Panc1 (cell line): ENCODE data around the gene BPIFA3. TPM values are rescaled to one million over a fixed set of nuclear protein-coding genes. Genes with fewer than 3 reads are reported as not detected.

Experiments used
- ATAC-seq: fragments of 200-7000 bp; cut with Tn5 transposase; 2 replicates; pipeline ENCODE4 v1.9.1; 2020; ENCODE audit warnings: mild to moderate bottlenecking, moderate library complexity
- BruUV-seq: library from RNA; stranded (reverse); fragments of 400-500 nt; replicated peaks from 2 replicates; lab custom pipeline; 2021; lab: Mats Ljungman, UMichigan
- CTCF ChIA-PET: fragments of 300-600 bp; sonication (Branson Sonifier 250); formaldehyde crosslinking; loops from one replicate; lab custom pipeline; 2022; ENCODE audit warnings: antibody characterized with exemption; lab: Charles Lee
- POLR2A ChIA-PET: fragments of 300-600 bp; sonication (Branson Sonifier 250); formaldehyde crosslinking; loops from one replicate; lab custom pipeline; 2022; ENCODE audit warnings: antibody characterized with exemption; lab: Charles Lee
- DNase-seq: peaks from one replicate; pipeline ENCODE4 v3.0.0-alpha.2; 2010; ENCODE audit warnings: low read depth, low spot score
- H3K27ac ChIP-seq: 2 replicates; pipeline ENCODE4 v1.5.1; 2011; ENCODE audit warnings: mild to moderate bottlenecking, low read length, inconsistent platforms
- H3K27me3 ChIP-seq: fragments of 200-500 bp; sonication (Bioruptor generic); 2 replicates; pipeline ENCODE4 v1.6.0; 2014; ENCODE audit warnings: low read length, inconsistent platforms; ENCODE audit not compliant: control insufficient read depth, insufficient read depth
- H3K36me3 ChIP-seq: fragments of 200-500 bp; sonication (Bioruptor generic); 2 replicates; pipeline ENCODE4 v1.5.1; 2014; ENCODE audit warnings: inconsistent platforms, mild to moderate bottlenecking, low read length, moderate library complexity; ENCODE audit not compliant: control insufficient read depth, insufficient read depth
- H3K4me1 ChIP-seq: 2 replicates; pipeline ENCODE4 v1.5.1; 2011; ENCODE audit warnings: inconsistent platforms, mild to moderate bottlenecking, low read length, moderate library complexity; ENCODE audit not compliant: control insufficient read depth, insufficient read depth
- H3K4me3 ChIP-seq, 2 experiments: 2 replicates each; pipeline ENCODE4 v1.5.1; 2011 to 2012; ENCODE audit warnings: low read depth in 2 of 2, low read length in 2 of 2, mild to moderate bottlenecking in 2 of 2, inconsistent platforms in 1 of 2, moderate library complexity in 1 of 2
- H3K9me3 ChIP-seq: fragments of 200-500 bp; sonication (Bioruptor generic); 2 replicates; pipeline ENCODE4 v1.5.1; 2014; ENCODE audit warnings: low read depth, mild to moderate bottlenecking, inconsistent platforms, low read length, moderate library complexity; ENCODE audit not compliant: control insufficient read depth, insufficient read depth
- POLR2AphosphoS5 ChIP-seq: IDR thresholded peaks from 2 replicates; pipeline ENCODE4 v1.6.1; 2012; ENCODE audit warnings: mild to moderate bottlenecking, low read depth, low read length, moderate library complexity
- SIN3A ChIP-seq: IDR thresholded peaks from 2 replicates; pipeline ENCODE4 v1.6.1; 2012; ENCODE audit warnings: low read depth, mild to moderate bottlenecking, low read length, moderate library complexity, borderline replicate concordance; ENCODE audit not compliant: insufficient read depth
- TCF7L2 ChIP-seq: IDR thresholded peaks from 2 replicates; pipeline ENCODE4 v1.6.1; 2011; ENCODE audit warnings: mild to moderate bottlenecking, low read depth, low read length, inconsistent platforms
- in situ Hi-C: cut with HindIII; loops from 2 replicates; pipeline ENCODE4 v1.10.0; 2016; ENCODE audit warnings: low sequenced_read_pairs, low pct_unique_long_range_greater_than_20kb
- intact Hi-C: fragments of 100-400 bp; cut with micrococcal nuclease; formaldehyde crosslinking; loops from one replicate; pipeline ENCODE4 v1.10.0; 2022; ENCODE audit not compliant: unreplicated experiment
- total RNA-seq: library from RNA; stranded (reverse); gene quantifications from one replicate; pipeline ENCODE4 v1.2.1, GENCODE V29; 2021; ENCODE audit not compliant: unreplicated experiment
- TF ChIP-seq, protein P1 (sequence below), 2 experiments: IDR thresholded peaks; 2 replicates each; pipeline ENCODE4 v1.6.1; 2011 to 2012; ENCODE audit warnings: low read depth in 2 of 2, control low read depth in 1 of 2, low read length in 1 of 2, mild to moderate bottlenecking in 1 of 2, moderate library complexity in 1 of 2; ENCODE audit not compliant: insufficient read depth in 1 of 2
- TF ChIP-seq, protein P2 (sequence below): fragments of 450-650 bp; IDR thresholded peaks from 2 replicates; pipeline ENCODE4 v1.5.1; 2017; ENCODE audit warnings: mild to moderate bottlenecking

BPIFA3 gene
- total RNA-seq, 1 experiment from 2014 or later, result not detected

DNA sequence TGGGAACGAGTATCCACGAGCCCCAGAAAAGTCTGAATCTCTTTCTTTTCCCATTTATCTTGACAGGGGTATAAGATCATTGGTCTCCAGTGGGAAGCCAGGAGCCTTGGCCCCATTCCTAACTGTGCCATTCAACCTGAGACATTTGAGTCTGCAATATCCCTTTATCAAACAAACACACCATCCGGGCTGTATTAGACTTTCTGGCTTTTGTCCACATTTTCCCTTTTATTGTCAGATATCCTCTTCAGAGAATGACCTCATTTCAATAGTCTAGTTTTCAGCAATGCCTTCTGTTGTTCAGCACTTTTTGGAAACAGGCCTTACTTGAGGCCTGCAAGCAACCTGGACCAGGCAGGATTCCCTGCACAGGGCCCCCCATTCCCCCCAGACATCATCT, 34.3 kb downstream of the BPIFA3 start:
- DNase-seq (no peak), ATAC-seq (no peak)
- no peaks in the 10 kb centered on the region for H3K4me1 ChIP-seq
- intact Hi-C loops (no loop called here), in situ Hi-C loops (no loop called here)
- ChIA-PET CTCF (no interaction called here), POLR2A (no interaction called here)
- no TSS peak for BruUV-seq
- no peaks in the 10 kb centered on the region for H3K27me3 ChIP-seq
- no peaks in the 10 kb centered on the region for H3K36me3 ChIP-seq
- H3K9me3 ChIP-seq, result no peaks in the 10 kb centered on the region
- TF ChIP-seq SIN3A (no peak), TCF7L2 (no peak), POLR2AphosphoS5 (no peak)
- TF ChIP-seq, protein P1, sequence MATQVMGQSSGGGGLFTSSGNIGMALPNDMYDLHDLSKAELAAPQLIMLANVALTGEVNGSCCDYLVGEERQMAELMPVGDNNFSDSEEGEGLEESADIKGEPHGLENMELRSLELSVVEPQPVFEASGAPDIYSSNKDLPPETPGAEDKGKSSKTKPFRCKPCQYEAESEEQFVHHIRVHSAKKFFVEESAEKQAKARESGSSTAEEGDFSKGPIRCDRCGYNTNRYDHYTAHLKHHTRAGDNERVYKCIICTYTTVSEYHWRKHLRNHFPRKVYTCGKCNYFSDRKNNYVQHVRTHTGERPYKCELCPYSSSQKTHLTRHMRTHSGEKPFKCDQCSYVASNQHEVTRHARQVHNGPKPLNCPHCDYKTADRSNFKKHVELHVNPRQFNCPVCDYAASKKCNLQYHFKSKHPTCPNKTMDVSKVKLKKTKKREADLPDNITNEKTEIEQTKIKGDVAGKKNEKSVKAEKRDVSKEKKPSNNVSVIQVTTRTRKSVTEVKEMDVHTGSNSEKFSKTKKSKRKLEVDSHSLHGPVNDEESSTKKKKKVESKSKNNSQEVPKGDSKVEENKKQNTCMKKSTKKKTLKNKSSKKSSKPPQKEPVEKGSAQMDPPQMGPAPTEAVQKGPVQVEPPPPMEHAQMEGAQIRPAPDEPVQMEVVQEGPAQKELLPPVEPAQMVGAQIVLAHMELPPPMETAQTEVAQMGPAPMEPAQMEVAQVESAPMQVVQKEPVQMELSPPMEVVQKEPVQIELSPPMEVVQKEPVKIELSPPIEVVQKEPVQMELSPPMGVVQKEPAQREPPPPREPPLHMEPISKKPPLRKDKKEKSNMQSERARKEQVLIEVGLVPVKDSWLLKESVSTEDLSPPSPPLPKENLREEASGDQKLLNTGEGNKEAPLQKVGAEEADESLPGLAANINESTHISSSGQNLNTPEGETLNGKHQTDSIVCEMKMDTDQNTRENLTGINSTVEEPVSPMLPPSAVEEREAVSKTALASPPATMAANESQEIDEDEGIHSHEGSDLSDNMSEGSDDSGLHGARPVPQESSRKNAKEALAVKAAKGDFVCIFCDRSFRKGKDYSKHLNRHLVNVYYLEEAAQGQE (IDR thresholded peaks at IDR 0.05; ENCODE audit: insufficient read depth in 1 of 2, low read depth in 2 of 2, low read length in 1 of 2), result no peak
- TF ChIP-seq, protein P2, sequence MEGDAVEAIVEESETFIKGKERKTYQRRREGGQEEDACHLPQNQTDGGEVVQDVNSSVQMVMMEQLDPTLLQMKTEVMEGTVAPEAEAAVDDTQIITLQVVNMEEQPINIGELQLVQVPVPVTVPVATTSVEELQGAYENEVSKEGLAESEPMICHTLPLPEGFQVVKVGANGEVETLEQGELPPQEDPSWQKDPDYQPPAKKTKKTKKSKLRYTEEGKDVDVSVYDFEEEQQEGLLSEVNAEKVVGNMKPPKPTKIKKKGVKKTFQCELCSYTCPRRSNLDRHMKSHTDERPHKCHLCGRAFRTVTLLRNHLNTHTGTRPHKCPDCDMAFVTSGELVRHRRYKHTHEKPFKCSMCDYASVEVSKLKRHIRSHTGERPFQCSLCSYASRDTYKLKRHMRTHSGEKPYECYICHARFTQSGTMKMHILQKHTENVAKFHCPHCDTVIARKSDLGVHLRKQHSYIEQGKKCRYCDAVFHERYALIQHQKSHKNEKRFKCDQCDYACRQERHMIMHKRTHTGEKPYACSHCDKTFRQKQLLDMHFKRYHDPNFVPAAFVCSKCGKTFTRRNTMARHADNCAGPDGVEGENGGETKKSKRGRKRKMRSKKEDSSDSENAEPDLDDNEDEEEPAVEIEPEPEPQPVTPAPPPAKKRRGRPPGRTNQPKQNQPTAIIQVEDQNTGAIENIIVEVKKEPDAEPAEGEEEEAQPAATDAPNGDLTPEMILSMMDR, result no peak
- no peak overlapping the region for H3K27ac ChIP-seq
- H3K4me3 ChIP-seq, result no peak overlapping the region

DNA sequence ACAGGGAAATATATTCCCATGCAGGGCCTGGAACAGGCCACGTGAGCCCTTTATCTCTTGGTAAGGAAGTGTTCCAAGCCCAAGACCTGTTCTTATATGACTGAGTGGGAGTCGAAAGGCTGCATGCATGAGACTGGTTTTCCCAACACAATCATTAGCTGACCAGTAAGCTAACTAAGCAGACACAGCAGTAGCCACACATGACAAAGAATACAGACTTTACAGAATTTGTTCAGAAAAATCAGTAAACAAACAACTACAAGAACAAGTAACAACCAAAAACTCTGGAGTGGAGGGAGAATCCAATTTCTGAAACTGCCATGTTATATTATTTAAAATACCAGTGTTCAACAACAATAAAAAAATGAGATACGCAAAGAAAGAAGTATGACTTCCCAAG, 35.3 kb downstream of the BPIFA3 start:
- ChIA-PET CTCF (no interaction called here), POLR2A (interaction anchor here (0.8 kb wide), 1 partner anchor 77 kb away, joined by 7 read pairs; no protein-coding TSS in a partner anchor)
- no peaks in the 10 kb centered on the region for H3K36me3 ChIP-seq
- H3K4me1 ChIP-seq, result no peaks in the 10 kb centered on the region
- no peak for DNase-seq
- H3K27me3 ChIP-seq, result no peaks in the 10 kb centered on the region
- TF ChIP-seq SIN3A (no peak), POLR2AphosphoS5 (no peak), TCF7L2 (no peak)
- TF ChIP-seq, protein P2, result no peak
- TF ChIP-seq, protein P1 (IDR thresholded peaks at IDR 0.05; ENCODE audit: insufficient read depth in 1 of 2, low read depth in 2 of 2, low read length in 1 of 2), result no peak
- intact Hi-C loops (no loop called here), in situ Hi-C loops (no loop called here)
- no peaks in the 10 kb centered on the region for H3K9me3 ChIP-seq
- no peak overlapping the region for H3K27ac ChIP-seq
- no peak overlapping the region for H3K4me3 ChIP-seq
- ATAC-seq, result no peak
- no TSS peak for BruUV-seq
